NCI-H2171 treated with DMSO at 0.1 percent for 48 hours (cell line): ENCODE measurements around the gene ARHGEF16.

Experiments
- DNase-seq: peaks from one replicate; lab custom pipeline; 2025; lab: John Stamatoyannopoulos, UW

Gene ARHGEF16

DNA sequence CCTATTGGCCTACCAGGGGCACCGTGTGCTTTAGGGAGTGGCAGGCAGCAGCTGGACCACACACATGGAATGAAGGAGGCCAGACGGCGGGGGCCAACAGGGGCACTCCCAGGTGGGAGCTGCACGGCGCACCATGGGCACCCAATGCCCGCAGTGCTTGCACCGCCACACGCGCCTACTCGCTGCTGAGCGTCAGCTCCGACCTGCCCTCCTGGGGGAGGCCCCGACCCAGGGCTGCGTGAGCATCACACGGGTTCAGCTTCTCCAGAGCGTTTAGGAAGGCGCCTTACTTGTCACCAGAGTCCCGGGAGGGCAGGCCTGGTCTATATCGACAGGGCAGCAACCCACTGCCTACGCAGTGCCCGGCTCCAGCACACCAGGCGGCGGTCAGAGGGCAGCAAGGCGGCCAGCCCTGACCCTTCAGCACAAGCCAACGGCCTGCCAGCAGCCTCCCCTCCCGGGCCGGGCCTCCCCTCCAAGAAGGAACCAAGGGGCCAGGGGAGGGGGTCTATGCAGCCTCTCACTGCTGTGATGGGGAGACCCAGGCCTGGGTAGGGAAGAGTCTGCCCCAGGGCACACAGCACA, 64.9 kb downstream of the ARHGEF16 start:
- DNase-seq, result no peak

DNA sequence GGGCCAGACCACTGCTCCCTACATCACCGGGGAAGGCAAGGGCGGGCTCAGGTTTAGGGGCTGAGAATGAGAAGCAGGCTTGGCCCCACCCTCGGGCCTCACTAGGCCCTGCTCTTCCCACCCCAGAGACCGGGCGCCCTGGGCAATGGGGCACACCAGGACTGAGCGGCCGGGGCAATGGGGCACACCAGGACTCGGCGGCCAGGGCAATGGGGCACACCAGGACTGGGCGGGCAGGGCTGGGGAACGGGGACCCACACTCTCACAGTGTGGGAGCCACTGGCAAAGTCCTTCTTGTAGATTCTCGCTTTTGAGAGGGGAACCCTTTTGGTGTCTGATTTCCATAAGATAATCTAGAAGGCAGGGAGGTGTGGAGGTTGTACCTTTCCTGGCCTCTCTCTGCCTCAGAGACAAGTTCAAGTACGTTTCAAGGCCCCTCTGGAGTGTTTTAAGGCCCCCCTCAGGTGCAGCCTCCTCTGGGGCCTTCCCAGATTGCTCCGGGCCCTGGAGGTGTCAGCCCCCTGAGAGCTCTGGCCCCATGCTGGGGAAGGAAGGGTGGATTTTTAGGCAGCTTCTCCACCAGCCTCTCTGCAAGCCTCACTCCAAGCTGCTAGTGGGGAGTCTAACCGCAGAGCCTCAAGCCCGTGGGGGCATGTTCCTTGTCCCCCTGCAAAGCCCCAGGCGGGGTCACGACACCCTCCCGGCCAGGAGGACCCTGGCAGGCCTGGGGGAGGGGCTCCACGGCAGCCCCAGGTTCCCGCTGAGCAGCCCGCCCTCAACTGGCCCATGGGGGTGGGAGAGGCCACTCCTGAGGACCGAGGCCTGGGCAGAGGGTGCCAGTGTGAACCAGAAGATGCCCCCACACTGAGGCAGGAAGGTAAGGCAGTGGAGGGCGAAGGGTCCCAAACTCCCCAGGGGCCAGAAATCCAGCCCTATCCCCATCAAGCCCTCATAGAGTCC, 66.2 kb downstream of the ARHGEF16 start:
- peak; percentile 24 for DNase-seq

DNA sequence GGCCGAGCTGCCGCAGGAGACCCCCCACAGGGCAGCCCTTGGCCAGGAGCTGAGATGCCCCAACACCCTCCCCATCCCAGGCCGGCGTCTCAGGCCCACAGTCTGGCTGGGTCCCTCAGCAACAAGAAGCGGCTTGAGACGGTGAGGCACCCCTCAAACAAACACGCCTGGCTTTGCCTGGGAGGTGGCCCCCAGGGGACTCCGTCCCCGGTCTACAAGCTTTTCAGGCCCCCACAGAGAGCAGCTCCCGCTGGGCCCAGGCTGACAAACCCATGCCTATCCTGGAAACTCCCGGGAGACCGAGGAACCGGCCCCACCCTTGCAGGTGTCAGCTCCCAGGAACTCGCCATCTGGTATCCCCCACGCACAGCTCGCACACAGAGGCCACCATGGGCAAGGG, 67.0 kb downstream of the ARHGEF16 start:
- DNase-seq, result peak; percentile 82

- no peak for DNase-seq
Observed at GRCh38 chr1:3522112-3522511, 67.6 kb downstream of the ARHGEF16 start.

DNA sequence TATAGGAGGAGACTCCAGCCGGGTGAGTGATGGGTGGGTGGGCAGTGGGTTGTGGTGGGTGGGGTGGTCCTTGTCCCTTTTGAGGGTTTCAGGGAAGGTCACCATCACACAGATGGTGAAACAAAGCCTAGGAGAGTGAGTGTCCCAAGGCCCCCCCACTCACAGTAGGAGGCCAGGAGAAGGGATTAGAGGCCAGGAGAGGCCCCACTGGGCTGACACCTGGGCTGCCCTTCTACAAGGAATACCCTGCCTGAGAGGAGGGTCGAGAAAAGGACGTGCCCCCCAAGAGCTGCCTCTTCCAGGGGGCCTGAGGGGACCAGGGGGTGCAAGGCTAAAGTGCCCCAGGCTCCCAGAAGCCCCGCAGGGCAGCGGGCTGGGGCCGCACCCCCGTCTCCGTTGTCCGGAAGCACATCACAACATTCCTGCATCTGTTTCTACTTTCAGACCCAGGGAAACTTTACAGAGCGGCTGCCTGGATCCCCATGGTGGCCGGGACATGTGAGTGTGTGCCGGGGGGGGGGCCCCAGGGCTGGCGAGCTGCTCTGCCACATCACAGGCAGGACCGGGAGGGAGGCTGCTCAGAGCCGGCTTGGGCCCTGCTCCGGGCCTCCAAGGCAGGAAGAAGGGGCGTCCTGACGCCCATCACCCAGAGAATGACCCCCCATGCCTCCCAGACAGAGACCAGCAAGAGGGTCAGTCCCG, 68.2 kb downstream of the ARHGEF16 start:
- DNase-seq, result no peak

- no peak for DNase-seq
Observed at GRCh38 chr1:3523980-3524379, 69.5 kb downstream of the ARHGEF16 start.

DNA sequence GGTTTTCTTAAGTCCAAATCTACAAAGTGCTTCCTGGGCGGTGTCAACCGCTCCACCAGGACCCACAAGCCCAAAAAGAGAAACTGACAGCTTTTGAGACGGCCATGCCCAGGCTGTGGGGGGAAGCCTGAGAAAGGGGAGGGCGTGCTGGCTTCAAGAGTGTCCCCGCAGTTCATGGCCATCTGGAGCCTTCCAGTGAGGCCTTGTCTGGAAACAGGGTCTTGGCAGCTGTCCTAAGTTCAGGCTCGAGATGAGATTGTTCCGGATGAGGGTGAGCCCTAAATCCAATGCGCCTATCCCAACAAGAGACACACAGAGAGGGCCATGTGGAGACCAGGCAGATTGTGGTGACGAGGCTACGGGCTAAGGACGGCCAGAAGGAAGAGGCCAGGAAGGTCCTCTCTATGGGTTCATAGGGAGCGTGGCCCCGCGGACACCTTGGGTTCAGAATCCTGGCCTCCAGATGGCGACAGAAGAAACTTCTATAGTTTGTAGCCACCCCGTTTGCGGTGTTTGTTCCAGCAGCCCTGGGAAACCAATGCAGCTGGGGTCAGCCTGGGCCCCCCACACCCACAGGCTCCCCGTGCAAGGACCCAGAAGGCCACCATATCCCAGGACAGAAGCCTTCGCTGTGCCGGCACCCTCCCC, 70.2 kb downstream of the ARHGEF16 start:
- DNase-seq, result peak; percentile 24

DNA sequence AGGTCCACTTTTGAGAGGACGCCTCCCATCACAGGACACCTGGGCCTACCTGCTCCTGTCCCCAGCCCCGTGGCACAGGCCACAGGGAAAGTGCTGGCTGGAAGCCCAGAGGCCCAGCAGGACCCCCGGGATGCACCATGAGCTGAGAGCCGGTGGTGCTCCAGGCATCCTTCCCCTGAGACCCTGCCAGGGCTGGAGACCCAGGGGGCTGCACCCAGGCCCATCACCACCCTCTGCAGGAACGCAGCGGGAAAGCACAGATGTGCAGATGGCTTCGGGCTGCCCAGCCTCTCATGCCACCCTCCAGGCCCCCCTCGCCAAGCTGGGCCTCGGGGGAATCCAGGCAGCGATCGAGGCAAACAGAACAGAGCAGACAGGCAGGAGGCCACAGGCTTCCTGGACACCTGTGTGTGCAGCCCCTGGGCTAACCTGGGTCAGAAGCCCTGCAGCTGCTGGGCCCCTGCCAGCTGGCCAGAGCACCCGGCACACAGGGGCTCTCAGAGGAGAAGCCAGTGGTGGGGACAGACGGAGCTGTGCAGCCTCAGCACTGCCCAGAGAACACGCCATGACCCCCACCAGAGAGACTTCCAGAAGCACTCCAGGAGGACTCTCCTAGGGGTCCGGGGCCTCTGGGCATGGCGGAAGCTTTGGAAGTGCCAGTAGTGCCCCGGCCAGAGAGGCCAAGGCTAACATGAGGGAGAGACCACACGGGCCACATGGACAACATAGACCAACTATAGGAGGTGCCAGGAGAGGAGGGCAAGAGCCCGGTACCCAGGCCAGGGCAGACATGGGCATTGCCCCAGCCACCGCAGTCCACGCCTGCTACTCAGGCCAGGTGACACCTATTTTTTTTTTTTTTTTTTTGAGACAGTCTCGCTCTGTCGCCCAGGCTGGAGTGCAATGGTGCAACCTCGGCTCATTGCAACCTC, 71.4 kb downstream of the ARHGEF16 start:
- DNase-seq, result peak; percentile 57

- no peak for DNase-seq
Observed at GRCh38 chr1:3527774-3528173, 73.3 kb downstream of the ARHGEF16 start.

DNA sequence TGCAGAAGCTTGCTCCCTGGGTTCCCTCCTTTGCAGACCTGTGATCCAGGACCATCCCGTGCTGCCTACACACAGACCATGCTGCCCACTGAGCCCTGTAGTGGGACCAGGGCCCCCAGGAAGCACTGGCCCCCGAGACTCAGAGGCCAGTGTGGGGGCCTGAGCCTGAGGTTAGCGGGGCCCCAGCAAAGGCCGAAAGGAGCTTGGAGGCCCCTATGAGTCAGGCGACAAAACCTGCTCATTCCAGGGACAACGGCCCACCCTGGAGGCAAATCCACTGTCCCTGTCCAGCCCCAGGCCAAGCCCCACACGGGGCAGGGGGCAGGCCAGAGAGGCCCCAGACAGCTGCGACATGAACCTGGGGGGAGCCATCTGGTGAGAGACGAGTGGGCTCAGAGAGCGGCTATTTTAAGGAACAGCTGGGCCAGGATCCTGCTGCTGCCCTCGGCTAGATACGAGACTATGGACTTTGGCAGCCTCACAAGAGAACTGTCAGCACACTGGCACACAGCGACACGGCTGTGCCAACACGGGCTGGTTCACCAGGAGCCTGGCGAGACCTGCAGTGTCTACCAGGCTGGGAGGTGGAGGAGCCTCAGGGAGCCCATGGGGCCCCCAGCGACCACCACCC, 74.7 kb downstream of the ARHGEF16 start:
- no peak for DNase-seq

DNA sequence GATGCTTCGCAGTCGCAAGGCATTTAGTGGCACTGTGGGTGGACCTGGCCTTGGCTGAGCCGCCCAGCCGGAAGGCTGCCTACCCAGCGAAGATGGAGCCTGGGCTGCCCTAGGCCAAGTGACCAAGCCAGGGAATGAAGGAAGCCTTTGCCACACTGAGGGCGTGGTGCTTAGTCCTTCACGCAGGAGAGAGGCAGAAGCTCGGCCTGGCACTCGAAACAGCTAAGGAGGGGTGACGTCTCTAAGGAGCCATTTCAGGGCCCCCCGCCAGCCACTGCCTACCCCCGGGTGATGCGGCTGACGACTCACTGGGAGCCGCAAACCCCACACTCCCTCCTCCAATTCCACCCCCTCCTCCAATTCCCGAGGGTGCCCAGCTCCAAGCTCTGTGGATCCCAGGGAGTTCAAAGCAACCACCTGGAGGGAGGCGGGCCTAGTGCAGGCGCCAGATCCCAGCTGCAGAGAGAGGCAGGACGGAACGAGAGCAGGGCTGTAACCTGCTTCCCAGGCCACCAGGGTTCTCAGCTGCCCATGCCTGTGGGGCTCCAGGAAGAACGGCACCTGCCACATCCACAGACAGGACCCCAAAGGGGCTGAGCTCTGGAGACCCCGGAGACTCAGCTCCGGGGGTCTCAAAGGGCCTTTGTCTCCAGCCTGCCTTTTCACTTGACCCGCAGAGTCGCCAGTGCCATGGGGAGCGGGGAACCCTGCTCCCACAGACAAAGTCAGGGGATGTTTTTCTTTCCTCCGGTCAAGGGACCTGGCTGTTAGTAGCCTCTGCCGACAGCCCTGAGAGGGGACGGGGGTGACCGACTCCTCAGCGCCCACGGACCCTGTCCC, 75.8 kb downstream of the ARHGEF16 start:
- DNase-seq, result peak; percentile 92
